ENCODE measurements around the gene NT5M. TPM values are rescaled to one million over a fixed set of nuclear protein-coding genes. Genes with fewer than 3 reads are reported as not detected.

Gene NT5M
- total RNA-seq, 2 experiments from 2014 or later: 1.8 to 2.9 TPM

- Mint-ChIP-seq H3K27me3 (no peaks in the 10 kb centered on the region), H3K36me3 (ENCODE audit: low read depth) (peaks cover 37% of the 10 kb centered on the region), H3K27ac (peak overlapping the region; percentile 71), H3K9me3 (no peaks in the 10 kb centered on the region), H3K4me1 (ENCODE audit: low read depth) (peaks cover 46% of the 10 kb centered on the region), H3K4me3 (peak overlapping the region; percentile 99)
- H3K4me1 ChIP-seq (ENCODE audit: insufficient read depth, low read length): peaks cover 36% of the 10 kb centered on the region
- DNase-seq: no peak
- H3K27ac ChIP-seq (ENCODE audit: low read depth in 1 of 2, low read length in 2 of 2): no peak overlapping the region
- no peak for TF ChIP-seq CTCF (IDR thresholded peaks at IDR 0.05)
- intact Hi-C loops (cut with DNase I, micrococcal nuclease): no loop called here
- POLR2A ChIA-PET: interaction anchor here (1.3 kb wide), 1 partner anchor 26 kb away, joined by 3 read pairs; no protein-coding TSS in a partner anchor
- no peak for ATAC-seq (ENCODE audit: poor library complexity)
- no peak overlapping the region for H3K4me3 ChIP-seq (ENCODE audit: low read length)
- no peaks in the 10 kb centered on the region for H3K9me3 ChIP-seq (ENCODE audit: control insufficient read depth in 1 of 2, insufficient read depth in 1 of 2, low read length in 2 of 2)
- peaks cover 24% of the 10 kb centered on the region for H3K36me3 ChIP-seq (ENCODE audit: insufficient read depth, low read length)
- no peaks in the 10 kb centered on the region for H3K27me3 ChIP-seq (ENCODE audit: control insufficient read depth in 1 of 2, insufficient read depth in 2 of 2, low read length in 2 of 2)
- CTCF ChIA-PET: no interaction called here
Measured at GRCh38 chr17:17279316-17279715, 23.9 kb upstream of the NT5M start.

GRCh38 chr17:17280613-17281549 lies 22.3 kb upstream of the NT5M start, which contains the start of gene COPS3:
Gene COPS3 (minus strand): TSS chr17:17281246. CDS start chr17:17281186, 60 bp downstream.
- peak; percentile 92 to 99 (median 96) for DNase-seq
- TF ChIP-seq CTCF (IDR thresholded peaks at IDR 0.05): no peak
- Histone ChIP-seq H3K9me3 (ENCODE audit: control insufficient read depth in 1 of 2, insufficient read depth in 1 of 2, low read length in 2 of 2) (no peaks in the 10 kb centered on the region), H3K4me1 (ENCODE audit: insufficient read depth, low read length) (peaks cover 36% of the 10 kb centered on the region), H3K27ac (ENCODE audit: low read depth in 1 of 2, low read length in 2 of 2) (peak within 1 kb of the TSS; percentile 96 to 99), H3K27me3 (ENCODE audit: control insufficient read depth in 1 of 2, insufficient read depth in 2 of 2, low read length in 2 of 2) (no peaks in the 10 kb centered on the region), H3K4me3 (ENCODE audit: low read length) (peak within 1 kb of the TSS; percentile 98), H3K36me3 (ENCODE audit: insufficient read depth, low read length) (peaks cover 13% of the 10 kb centered on the region)
- H3K4me1 Mint-ChIP-seq (ENCODE audit: low read depth): peaks cover 46% of the 10 kb centered on the region
- intact Hi-C loops (cut with DNase I, micrococcal nuclease): loop anchor here (1.0 to 10.0 kb wide), 9 partner anchors 24 to 904 kb away; partner anchors contain the start of genes FLCN (in 2 of the 2), ALKBH5 (in 1 of the 2), DRG2 (in 1 of the 2) and MED9 (in 1 of the 2)
- CTCF ChIA-PET: interaction anchor here (0.6 to 1.6 kb wide), 4 partner anchors 10 to 216 kb away, joined by 3 to 5 read pairs (median 3); no protein-coding TSS in a partner anchor
- peak within 1 kb of the TSS; percentile 98 for H3K27ac Mint-ChIP-seq
- H3K9me3 Mint-ChIP-seq: no peaks in the 10 kb centered on the region
- H3K36me3 Mint-ChIP-seq (ENCODE audit: low read depth): peaks cover 26% of the 10 kb centered on the region
- POLR2A ChIA-PET: interaction anchor here (0.7 to 2.2 kb wide), 12 partner anchors 12 to 311 kb away, joined by 3 to 14 read pairs (median 4); partner anchors contain the start of genes FLCN and PEMT
- no peaks in the 10 kb centered on the region for H3K27me3 Mint-ChIP-seq
- ATAC-seq (ENCODE audit: poor library complexity): peak; percentile 87
- peak within 1 kb of the TSS; percentile 99 for H3K4me3 Mint-ChIP-seq

- Histone ChIP-seq H3K27ac (ENCODE audit: low read depth in 1 of 2, low read length in 2 of 2) (no peak overlapping the region), H3K9me3 (ENCODE audit: control insufficient read depth in 1 of 2, insufficient read depth in 1 of 2, low read length in 2 of 2) (no peaks in the 10 kb centered on the region), H3K27me3 (ENCODE audit: control insufficient read depth in 1 of 2, insufficient read depth in 2 of 2, low read length in 2 of 2) (no peaks in the 10 kb centered on the region), H3K4me3 (ENCODE audit: low read length) (no peak overlapping the region), H3K36me3 (ENCODE audit: insufficient read depth, low read length) (no peaks in the 10 kb centered on the region), H3K4me1 (ENCODE audit: insufficient read depth, low read length) (peaks cover 7% of the 10 kb centered on the region)
- Mint-ChIP-seq H3K27ac (no peak overlapping the region), H3K36me3 (ENCODE audit: low read depth) (peaks cover 6% of the 10 kb centered on the region), H3K4me3 (no peak overlapping the region), H3K9me3 (no peaks in the 10 kb centered on the region), H3K27me3 (no peaks in the 10 kb centered on the region), H3K4me1 (ENCODE audit: low read depth) (peaks cover 10% of the 10 kb centered on the region)
- intact Hi-C loops (cut with DNase I, micrococcal nuclease): loop anchor here in 1 of 2 experiments (10.0 kb wide), 1 partner anchor 899 kb away; the partner anchor contains the start of gene ALKBH5
- POLR2A ChIA-PET: no interaction called here
- CTCF ChIA-PET: no interaction called here
- DNase-seq (no peak), ATAC-seq (ENCODE audit: poor library complexity) (no peak)
- no peak for TF ChIP-seq CTCF (IDR thresholded peaks at IDR 0.05)
Measured at GRCh38 chr17:17285951-17286350, 17.2 kb upstream of the NT5M start.

All from CD4-positive, alpha-beta T cell (primary cell).